G401 (cell line): ENCODE results near the gene CTDP1. TPM values are rescaled to one million over a fixed set of nuclear protein-coding genes. Genes with fewer than 3 reads are reported as not detected.
A peak's percentile ranks its signal among the peaks of the same experiment; 100 is the strongest.

Experiments used
- DNase-seq: peaks from one replicate; pipeline ENCODE4 v3.0.0-alpha.2; 2015; ENCODE audit warnings: low spot score
- in situ Hi-C: cut with HindIII; loops from 2 replicates; pipeline ENCODE4 v1.10.0; 2016; ENCODE audit warnings: low sequenced_read_pairs, mixed read lengths
- total RNA-seq: library from RNA; depleted of rRNA; stranded (reverse); fragments of >200 nt; shearing (Covaris generic); gene quantifications from 2 replicates; pipeline ENCODE4 v1.2.3, GENCODE V29; 2014

CTDP1 gene
- total RNA-seq, 1 experiment from 2014 or later = 37.1 TPM

DNA sequence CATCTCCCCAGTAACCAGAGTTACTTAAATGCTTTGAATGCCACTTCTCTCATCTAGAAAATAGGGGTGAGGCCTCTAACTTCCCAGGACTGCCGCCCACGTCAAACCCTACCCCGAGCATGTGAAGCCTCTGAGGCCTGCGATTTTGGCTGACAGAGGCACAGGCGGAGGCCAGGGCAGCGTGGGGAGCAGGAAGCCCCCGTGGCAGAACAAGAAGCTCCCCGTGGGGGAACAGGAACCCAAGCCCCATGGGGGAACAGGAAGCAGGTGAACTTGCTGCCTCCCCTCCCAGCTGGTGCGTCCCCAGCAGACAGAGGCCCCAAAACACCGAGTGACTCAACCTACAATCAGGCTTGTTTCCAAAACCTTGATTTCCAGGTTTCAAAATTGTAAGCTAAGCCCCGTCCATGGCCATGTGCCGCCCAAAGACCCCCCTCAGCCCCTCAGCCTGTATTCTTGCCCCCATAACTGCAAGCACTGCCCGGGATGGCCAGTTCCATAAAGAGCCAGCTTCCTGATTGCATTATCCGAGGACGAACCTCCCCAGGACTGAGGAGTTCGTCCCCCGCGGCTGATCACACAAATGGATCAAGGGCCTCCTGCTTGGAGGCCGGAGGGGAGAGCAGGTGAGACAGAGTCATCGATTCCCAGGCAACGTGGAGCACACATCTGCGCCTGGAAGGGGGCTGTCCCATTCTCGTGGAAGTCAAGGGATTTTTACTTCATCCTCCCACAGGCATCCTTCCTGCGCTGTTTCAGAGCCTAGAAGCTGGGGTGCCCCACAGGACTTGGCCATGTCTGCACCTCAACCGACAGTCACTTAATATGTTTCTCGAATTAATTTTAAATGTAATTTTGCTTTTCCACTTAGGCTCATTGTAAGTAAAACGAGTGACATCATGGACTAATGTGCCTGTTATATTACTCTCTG, 36.3 kb upstream of the CTDP1 start:
- in situ Hi-C loops = no loop called here
- no peak for DNase-seq

DNA sequence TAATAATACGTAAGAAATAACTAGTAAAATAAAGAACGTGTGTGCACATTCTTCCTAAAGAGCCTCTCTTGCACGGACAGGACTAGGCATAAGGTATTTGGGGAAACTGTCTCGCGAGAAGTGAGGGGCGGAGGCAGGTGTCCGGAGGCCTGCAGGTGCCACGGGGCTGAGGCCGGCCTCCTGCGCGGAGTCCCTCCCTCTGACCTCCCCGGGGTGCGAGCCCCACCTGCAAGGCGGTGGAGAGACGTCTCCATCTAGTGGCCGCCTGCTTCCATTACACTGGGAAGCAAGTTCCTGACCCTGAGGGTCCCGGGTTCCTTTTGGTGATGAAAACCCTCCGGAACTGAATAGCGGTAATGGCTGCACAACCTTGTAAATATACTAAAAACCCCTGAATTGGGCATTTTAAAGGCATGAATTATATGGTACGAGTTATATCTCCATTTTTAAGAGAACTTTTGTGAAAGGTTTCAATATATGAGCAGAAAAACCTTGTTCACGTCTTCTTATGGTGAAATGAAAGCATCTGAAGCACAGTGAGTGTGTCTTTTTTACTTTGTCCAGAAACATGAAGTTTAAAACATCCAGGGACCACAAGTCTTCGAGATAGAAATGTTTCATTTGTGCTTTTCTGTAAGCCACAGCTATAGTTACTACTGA, 35.5 kb upstream of the CTDP1 start:
- in situ Hi-C loops = no loop called here
- peak; percentile 32 for DNase-seq

GRCh38 chr18:79644666-79645057, 34.9 kb upstream of the CTDP1 start:
- DNase-seq = no peak
- in situ Hi-C loops = no loop called here

DNA sequence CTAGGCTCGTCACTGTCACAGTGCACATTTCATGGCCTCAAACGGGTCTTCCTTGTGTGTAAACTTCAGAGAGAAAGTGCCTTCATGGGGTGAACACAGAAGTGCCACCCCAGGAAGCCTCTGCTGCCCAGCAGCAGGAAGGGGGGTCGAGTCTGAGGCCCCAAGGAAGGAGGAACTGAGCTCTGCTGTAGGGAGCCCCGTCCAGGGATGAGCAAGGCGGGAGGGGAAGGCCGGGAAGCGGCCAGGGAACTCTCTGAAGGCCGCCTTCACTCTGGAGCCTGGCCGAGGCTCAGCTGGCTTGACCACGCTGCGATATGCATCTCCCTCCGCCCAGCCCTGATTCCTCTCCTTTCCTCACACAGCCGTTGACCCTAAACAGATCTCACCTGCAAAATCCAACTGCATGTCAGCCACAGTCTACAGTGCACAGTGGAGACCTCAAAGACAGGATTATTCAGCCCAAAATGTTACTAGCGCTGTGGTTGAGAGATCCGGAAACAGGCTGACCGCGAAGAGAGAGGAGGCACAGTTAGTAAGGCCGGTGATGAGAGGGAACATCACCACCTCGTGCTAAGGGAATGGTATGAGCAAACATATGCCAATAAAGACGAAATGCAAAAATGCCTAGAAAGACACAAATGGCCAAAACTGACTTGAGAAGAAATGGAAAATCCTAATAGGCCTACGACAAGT, 34.2 kb upstream of the CTDP1 start:
- no peak for DNase-seq
- in situ Hi-C loops = no loop called here

- in situ Hi-C loops = no loop called here
- no peak for DNase-seq
Observed at GRCh38 chr18:79647307-79647706, 32.3 kb upstream of the CTDP1 start.

DNA sequence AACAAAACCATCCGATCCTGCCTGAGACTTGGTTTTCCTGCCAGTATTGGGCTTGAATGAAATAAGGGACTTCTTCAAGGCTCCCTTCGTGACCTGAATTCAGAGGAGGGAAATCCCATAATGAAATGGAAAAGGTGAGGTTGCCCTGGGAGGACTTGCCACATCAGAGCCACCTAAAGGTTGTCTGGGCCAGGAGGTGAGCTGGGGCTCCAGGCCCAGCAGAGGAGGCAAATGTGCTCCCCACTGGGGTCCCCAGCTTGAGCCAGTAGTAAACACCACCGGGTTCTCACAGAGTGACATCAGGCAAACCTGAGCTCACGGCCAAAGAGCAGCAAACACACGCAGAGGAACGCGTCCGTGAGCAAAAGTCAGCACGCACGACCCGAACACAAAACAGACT, 28.6 kb upstream of the CTDP1 start:
- in situ Hi-C loops = no loop called here
- no peak for DNase-seq

DNA sequence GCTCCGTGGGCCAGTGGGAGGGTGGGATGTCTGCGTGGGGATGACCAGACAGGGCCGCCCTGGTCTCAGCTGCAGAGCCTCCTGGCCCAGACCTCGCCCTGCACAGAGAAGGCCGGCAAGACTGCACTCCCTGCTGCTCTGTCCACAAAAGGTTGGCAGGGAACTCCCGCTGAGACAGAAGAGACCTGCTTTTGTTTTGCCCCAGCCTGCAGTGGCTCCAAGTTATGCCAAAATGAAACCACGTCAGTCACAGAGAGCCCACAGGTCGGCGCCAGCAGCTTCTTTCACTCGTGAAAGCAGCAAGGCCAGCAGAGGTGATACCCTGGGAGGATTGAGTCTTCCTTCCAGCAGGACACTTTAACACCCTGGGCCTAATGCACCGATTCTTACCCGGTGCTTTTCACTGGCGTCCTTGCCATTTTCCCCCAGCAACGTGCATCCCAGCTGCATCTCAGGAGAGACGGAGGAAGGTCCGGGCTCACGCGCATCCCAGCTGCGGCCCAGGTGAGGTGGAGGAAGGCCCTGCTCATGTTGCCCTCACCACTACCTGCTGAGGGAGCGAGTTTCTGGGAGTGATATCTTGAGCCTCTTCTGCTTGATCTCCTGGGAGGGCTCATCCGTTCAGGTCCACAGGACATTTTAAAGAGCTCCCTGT, 22.1 kb upstream of the CTDP1 start:
- DNase-seq = no peak
- in situ Hi-C loops = no loop called here

GRCh38 chr18:79658366-79658765, 21.2 kb upstream of the CTDP1 start:
- in situ Hi-C loops = no loop called here
- DNase-seq = no peak

DNA sequence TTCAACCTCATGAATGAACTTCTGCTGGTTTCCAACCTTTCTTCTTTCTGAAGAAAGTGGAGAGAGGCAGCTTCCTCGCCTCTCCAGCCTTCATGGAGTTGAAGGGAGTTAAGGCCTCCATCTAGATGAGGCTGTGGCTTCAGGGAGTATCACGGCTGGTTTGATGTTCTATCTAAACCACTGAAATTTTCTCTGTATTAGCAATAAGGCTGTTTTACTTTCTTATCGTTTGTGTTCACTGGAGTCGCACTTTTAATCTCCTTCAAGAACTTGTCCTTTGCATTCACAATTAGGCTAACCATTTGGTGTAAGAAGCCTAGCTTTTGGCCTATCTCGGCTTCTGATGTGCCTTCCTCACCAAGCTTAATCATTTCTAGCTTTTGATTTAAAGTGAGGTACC, 19.9 kb upstream of the CTDP1 start:
- no peak for DNase-seq
- in situ Hi-C loops = no loop called here

- in situ Hi-C loops = no loop called here
- DNase-seq = no peak
Observed at GRCh38 chr18:79662034-79662433, 17.6 kb upstream of the CTDP1 start.

DNA sequence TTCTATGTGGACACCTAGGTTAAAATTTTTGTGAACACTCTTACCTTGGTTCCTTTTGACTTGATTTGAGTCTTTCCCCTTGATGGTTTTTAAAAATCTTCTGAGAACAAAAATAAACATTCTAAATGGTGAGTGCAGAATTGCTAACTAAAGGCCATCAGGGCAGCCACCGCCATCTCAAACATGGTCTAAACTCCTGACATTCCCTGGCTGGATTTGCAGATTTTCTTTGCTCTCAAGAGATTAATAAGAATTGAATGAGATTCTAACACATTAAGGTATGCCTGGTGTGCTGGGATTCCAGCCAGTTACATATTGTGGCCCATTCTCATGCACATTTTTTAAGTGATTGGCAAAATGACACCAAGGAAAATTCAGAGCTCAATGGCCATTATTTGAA, 17.2 kb upstream of the CTDP1 start:
- in situ Hi-C loops = no loop called here
- no peak for DNase-seq

GRCh38 chr18:79664525-79665125, 15.0 kb upstream of the CTDP1 start:
- in situ Hi-C loops = no loop called here
- no peak for DNase-seq

GRCh38 chr18:79668203-79668602, 11.4 kb upstream of the CTDP1 start:
- in situ Hi-C loops = no loop called here
- DNase-seq = no peak

DNA sequence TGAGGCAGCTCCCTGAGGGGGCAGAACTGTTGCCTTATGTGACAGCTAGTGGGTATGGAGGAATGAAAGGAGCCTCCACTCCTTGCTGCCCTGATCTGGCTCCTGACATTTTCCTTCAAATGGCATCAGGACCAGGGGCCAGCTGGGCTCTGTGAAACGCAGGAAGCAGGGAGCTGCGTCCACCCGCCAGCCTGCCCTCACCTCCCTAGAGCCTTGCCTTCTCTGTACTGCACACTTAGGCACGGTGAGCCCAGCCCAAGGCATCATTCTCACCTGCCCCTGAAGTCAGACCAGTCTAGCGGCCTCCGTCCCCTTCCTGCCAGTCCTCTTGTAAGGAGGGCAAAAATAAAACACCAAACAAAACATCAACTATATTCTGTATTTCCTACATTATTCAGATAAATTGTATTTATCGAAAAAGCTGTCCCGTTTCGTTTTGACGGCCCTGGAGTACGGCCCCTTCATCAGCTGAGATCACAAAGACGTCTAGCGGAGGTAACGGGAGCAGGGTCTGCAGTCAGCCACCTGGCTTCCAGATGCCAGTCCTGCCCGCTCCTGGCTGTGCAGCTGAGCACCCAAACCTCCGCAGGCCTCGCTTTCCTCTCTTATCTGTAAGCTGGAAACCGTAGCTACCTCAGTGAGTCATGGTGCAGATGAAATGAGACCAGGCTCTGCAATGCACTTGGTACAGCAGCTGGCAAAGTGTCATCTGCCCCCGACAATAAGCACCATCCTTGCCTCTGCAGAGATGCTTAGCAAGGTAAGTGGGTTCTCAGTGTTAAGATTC, 6.9 kb upstream of the CTDP1 start:
- DNase-seq = no peak
- in situ Hi-C loops = no loop called here

DNA sequence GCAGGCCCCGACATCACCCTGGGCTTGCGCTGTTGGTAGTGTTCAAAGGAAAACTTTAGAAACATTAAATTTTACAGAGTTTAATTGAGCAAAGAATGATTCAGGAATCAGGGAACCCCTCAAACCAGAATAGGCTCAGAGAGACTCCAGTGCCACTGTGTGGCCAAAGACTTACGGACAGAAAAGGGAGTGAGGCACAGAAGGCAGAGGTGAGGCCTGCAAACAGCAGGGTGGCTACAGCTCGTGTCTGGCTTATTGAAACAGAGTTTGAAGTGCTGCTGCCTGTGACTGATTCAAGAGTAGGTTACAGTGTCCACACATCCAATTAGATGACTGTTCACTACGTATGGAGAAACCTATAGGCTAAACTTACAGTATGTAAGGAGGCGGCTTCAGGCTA, 2.4 kb upstream of the CTDP1 start:
- in situ Hi-C loops = no loop called here
- no peak for DNase-seq

DNA sequence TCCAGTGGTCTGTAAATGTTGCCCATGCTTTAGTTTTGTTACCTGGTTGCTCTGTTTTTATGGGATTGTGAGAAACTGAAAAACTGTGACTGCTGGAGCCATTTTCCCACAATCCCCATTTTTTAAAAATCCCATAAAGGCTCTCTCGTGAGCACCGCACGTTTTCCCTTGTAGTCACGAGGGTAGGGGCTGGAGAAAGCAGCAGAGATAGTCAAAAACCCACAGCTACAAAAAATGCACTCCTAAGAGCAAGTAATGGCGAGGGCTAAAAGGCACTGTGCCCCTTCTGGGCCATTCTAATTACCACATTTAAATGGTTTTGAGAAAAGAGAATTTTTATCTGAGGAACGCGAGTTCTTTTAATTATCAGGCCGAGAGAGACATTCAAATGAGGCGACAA, 1.8 kb upstream of the CTDP1 start:
- no peak for DNase-seq
- in situ Hi-C loops = no loop called here

- DNase-seq = peak; percentile 99
- in situ Hi-C loops = no loop called here
Observed at GRCh38 chr18:79678665-79679551, 695 bp upstream of the CTDP1 start.
